Progenitor cell of endocrine pancreas (in vitro differentiated cells): ENCODE results near the gene ARTN. TPM values are rescaled to one million over a fixed set of nuclear protein-coding genes. Genes with fewer than 3 reads are reported as not detected.

ENCODE experiments used
- DNase-seq: peaks from one replicate; pipeline ENCODE4 v3.0.0; 2021; ENCODE audit warnings: low spot score; ENCODE audit not compliant: unreplicated experiment
- H3K27ac Mint-ChIP-seq: 2 replicates; pipeline ENCODE4 v1.8.0; 2021; ENCODE audit warnings: mild to moderate bottlenecking, moderate library complexity, mixed read lengths
- H3K27me3 Mint-ChIP-seq: 2 replicates; pipeline ENCODE4 v1.8.0; 2021; ENCODE audit warnings: mixed read lengths
- H3K36me3 Mint-ChIP-seq: 2 replicates; pipeline ENCODE4 v1.8.0; 2022; ENCODE audit warnings: mixed read lengths; ENCODE audit not compliant: insufficient read depth
- H3K4me1 Mint-ChIP-seq: 2 replicates; pipeline ENCODE4 v1.8.0; 2021; ENCODE audit warnings: low read depth, mixed read lengths
- H3K4me3 Mint-ChIP-seq: 2 replicates; pipeline ENCODE4 v1.8.0; 2021; ENCODE audit warnings: low read depth, mild to moderate bottlenecking, moderate library complexity, mixed read lengths
- H3K9me3 Mint-ChIP-seq: 2 replicates; pipeline ENCODE4 v1.8.0; 2021; ENCODE audit warnings: low read depth, mixed read lengths
- total RNA-seq: library from RNA; stranded (reverse); gene quantifications from 2 replicates; pipeline ENCODE4 v1.2.1, GENCODE V29; 2021
- TF ChIP-seq, protein P1 (sequence below): fragments of 200-600 bp; sonication (generic); IDR thresholded peaks from one replicate; pipeline ENCODE4 v1.5.0; 2021; ENCODE audit warnings: antibody characterized with exemption, mild to moderate bottlenecking; ENCODE audit not compliant: unreplicated experiment

ARTN gene
- total RNA-seq, 1 donor from 2014 or later, result 2.0 TPM

DNA sequence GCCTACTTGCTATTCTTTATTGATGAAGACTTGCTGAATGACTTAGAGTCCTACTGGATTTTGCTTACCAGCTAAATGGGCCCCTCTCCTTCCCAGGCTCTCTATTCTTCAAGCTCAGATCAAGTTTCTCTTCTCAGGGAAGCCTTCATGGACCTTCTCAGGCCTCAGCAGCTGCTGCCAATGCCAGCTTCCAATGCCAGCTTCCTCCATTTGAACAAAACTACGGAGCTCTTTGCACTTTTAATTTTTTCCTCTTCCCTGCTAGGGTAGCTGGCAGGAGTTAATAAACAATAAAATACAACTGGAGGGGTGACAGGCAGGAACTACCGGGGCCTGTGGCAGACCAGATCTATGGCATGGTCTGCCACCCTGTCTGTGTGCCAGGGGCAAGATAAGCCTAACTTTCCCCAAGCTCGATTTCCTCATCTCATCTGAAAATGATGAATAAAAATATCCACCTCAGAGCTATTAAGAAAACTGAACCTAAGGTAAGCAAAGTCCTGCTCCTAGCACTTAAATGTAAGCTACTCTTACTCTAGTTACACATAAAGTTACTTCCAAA is 12.2 kb downstream of the ARTN start:
- H3K36me3 Mint-ChIP-seq, result peaks cover 2% of the 10 kb centered on the region
- H3K4me1 Mint-ChIP-seq, result peaks cover 16% of the 10 kb centered on the region
- no peaks in the 10 kb centered on the region for H3K9me3 Mint-ChIP-seq
- peaks cover 7% of the 10 kb centered on the region for H3K27me3 Mint-ChIP-seq
- DNase-seq, result no peak
- peak overlapping the region; percentile 87 for H3K4me3 Mint-ChIP-seq
- H3K27ac Mint-ChIP-seq, result peak overlapping the region; percentile 99
- TF ChIP-seq, protein P1, sequence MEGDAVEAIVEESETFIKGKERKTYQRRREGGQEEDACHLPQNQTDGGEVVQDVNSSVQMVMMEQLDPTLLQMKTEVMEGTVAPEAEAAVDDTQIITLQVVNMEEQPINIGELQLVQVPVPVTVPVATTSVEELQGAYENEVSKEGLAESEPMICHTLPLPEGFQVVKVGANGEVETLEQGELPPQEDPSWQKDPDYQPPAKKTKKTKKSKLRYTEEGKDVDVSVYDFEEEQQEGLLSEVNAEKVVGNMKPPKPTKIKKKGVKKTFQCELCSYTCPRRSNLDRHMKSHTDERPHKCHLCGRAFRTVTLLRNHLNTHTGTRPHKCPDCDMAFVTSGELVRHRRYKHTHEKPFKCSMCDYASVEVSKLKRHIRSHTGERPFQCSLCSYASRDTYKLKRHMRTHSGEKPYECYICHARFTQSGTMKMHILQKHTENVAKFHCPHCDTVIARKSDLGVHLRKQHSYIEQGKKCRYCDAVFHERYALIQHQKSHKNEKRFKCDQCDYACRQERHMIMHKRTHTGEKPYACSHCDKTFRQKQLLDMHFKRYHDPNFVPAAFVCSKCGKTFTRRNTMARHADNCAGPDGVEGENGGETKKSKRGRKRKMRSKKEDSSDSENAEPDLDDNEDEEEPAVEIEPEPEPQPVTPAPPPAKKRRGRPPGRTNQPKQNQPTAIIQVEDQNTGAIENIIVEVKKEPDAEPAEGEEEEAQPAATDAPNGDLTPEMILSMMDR, result no peak

DNA sequence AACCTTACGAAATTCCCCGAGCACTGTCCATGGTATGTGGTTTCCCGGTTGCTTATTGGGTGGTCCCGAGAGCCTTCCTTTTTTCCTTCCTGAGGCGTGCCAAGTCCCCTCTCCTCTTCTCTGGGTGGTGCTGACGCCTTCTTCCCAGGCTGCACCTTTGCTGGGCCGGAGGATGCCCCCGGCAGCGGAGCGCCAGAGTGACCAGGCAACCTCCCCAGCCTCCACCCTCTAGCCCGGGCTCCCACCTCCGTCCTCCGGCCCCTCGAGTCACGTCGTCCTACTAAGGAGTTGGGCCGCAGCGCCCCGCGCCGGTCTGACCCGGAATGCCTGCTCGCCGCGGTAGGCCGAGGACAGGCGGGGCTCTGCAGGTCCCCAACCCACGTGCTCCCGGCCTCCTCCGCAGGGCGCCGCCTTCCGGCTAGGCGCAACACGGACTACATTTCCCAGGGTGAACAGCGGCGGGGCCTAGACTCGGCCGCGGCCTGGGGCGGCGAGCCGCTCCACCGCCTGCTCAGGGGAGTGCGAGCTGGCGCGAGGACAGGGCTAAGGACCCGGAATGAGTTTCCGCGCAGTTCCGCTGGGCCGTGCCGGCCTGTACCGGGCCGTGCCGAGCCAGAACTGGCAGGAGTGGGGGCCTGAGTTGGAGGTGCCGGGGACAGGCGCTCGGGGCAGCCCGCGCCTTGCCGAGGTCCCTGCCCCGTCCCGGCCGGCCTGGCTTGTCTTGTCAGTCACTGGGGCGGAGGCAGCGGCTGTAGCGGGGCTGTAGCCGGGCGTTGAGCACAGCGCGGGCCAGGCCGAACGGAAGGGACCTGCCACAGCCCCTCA is 12.8 kb downstream of the ARTN start, which contains the start of gene IPO13:
Gene IPO13, plus strand, starts transcription at position 715 of the 825 bp plus-strand sequence. CDS start 651 bp downstream, outside the sequence.
- peak within 1 kb of the TSS; percentile 87 for H3K4me3 Mint-ChIP-seq
- H3K4me1 Mint-ChIP-seq, result peaks cover 16% of the 10 kb centered on the region
- H3K36me3 Mint-ChIP-seq, result peaks cover 2% of the 10 kb centered on the region
- H3K27me3 Mint-ChIP-seq, result peaks cover 7% of the 10 kb centered on the region
- H3K9me3 Mint-ChIP-seq, result no peaks in the 10 kb centered on the region
- H3K27ac Mint-ChIP-seq, result peak within 1 kb of the TSS; percentile 99
- peak; percentile 94 for DNase-seq
- TF ChIP-seq, protein P1, result peak; percentile 75

GRCh38 chr1:43947061-43947873 is 13.7 kb downstream of the ARTN start:
- no peak for DNase-seq
- H3K4me1 Mint-ChIP-seq, result peaks cover 16% of the 10 kb centered on the region
- H3K4me3 Mint-ChIP-seq, result peak overlapping the region; percentile 87
- no peaks in the 10 kb centered on the region for H3K9me3 Mint-ChIP-seq
- peaks cover 7% of the 10 kb centered on the region for H3K27me3 Mint-ChIP-seq
- H3K27ac Mint-ChIP-seq, result peak overlapping the region; percentile 99
- TF ChIP-seq, protein P1, result no peak
- H3K36me3 Mint-ChIP-seq, result peaks cover 2% of the 10 kb centered on the region

GRCh38 chr1:43947874-43948437 is 14.4 kb downstream of the ARTN start:
- Mint-ChIP-seq H3K9me3 (no peaks in the 10 kb centered on the region), H3K27ac (peak overlapping the region; percentile 81), H3K4me3 (peak overlapping the region; percentile 87), H3K4me1 (peaks cover 19% of the 10 kb centered on the region), H3K36me3 (peaks cover 2% of the 10 kb centered on the region), H3K27me3 (peaks cover 2% of the 10 kb centered on the region)
- TF ChIP-seq, protein P1, result no peak
- DNase-seq, result no peak

- Mint-ChIP-seq H3K9me3 (no peaks in the 10 kb centered on the region), H3K27me3 (no peaks in the 10 kb centered on the region), H3K4me1 (peaks cover 22% of the 10 kb centered on the region), H3K36me3 (peaks cover 2% of the 10 kb centered on the region), H3K4me3 (no peak overlapping the region), H3K27ac (no peak overlapping the region)
- TF ChIP-seq, protein P1, result no peak
- DNase-seq, result no peak
Measured at GRCh38 chr1:43949678-43950077, 16.1 kb downstream of the ARTN start.
